NCI-H2171 (cell line): ENCODE results near the gene ERCC4.

Experiments
- DNase-seq: peaks from one replicate; lab custom pipeline; 2025; lab: John Stamatoyannopoulos, UW

The ERCC4 gene

DNA sequence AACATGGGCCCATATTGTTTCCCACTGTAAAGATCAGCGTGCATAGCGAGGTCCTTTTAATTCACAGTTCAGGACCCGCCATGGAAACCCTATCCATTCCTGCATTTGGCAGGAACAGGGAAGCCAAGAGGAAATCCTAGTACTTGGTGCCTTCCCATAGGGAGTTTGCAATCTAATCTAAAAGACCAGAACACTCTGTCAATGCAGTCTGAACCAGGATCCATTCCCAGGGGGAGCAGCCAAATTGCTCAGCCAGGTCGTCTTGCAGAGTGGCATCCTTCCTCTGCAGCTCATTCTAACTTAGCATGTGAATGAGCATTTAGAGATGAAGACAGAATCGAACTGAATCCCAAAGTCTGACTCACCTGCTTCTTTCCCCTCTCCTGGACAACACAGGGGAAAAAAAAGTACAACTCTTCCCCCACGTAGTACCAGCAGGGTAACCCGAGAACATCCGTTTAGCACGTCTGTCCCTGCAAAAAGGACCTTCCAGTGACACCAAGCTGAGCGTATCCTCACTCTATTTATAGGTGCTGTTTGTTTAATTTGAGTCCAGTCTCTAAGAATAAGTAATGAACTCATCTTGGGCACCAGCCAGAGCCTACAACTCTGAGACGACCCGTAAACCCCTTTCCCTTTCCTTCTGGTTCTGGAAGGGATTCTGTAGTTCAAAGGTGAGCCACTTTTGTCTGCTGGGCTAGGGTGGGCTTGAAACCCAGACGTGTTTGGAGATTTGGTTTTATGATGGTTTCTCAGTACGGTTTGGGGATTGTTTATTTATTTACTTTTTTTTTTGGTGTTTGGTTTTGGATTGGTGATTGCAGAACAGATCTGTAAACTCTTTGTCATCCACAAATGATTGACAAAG, 74.5 kb downstream of the ERCC4 start:
- DNase-seq: no peak

DNA sequence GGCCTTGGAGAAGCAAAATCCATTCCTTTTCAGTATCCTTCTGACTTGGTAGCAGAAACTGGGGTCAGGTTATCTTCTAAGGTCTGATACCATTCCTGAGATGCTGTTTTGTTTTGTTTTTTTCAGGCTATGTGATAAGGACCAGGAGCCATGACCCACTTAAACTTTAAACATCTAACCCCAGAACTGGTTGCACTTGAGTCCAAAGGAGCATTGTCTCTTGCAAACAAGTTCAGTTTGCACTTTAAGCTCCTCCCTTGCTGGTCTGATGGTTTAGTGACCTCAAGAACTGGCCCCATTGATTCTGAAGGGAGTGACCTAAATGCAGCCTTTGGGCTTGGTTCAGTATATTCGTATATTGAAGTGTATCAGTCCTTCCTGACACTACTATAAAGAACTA, 75.2 kb downstream of the ERCC4 start:
- no peak for DNase-seq

- DNase-seq: no peak
These were observed 76.9 kb downstream of the ERCC4 start for GRCh38 chr16:13996778-13997288.

DNA sequence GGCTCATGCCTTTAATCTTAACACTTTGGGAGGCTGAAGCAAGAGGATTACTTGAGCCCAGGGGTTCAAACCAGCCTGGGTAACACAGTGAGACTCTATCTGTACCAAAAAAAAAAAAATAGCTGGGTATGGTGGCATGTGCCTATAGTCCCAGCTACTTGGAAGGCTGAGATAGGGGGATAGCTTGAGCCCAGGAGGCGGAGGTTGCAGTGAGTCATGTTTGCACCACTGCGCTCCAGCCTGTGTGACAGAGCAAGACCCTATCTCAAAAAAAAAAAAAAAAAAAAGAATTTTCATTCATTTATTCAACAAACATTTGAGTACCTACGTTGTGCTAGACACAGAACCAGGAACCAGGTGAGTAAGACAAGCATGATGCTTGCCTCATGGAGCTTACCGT, 77.6 kb downstream of the ERCC4 start:
- no peak for DNase-seq

GRCh38 chr16:13997933-13998332, 78.0 kb downstream of the ERCC4 start:
- DNase-seq: no peak

GRCh38 chr16:13999071-13999894, 79.3 kb downstream of the ERCC4 start:
- no peak for DNase-seq

- DNase-seq: no peak
These were observed 80.0 kb downstream of the ERCC4 start for GRCh38 chr16:13999895-14000425.

GRCh38 chr16:14001521-14001920, 81.6 kb downstream of the ERCC4 start:
- no peak for DNase-seq
